Activated CD8-positive, alpha-beta memory T cell treated with anti-CD3 and anti-CD28 coated beads, Interleukin-2, amount 50 U/mL, for 4 hours (primary cell): ENCODE measurements around the gene TNFRSF17.

Experiments used
- DNase-seq: peaks from one replicate; pipeline ENCODE4 v3.0.0-alpha.2; 2020

TNFRSF17 gene

GRCh38 chr16:12009462-12009861 is 44.5 kb downstream of the TNFRSF17 start:
- no peak for DNase-seq

DNA sequence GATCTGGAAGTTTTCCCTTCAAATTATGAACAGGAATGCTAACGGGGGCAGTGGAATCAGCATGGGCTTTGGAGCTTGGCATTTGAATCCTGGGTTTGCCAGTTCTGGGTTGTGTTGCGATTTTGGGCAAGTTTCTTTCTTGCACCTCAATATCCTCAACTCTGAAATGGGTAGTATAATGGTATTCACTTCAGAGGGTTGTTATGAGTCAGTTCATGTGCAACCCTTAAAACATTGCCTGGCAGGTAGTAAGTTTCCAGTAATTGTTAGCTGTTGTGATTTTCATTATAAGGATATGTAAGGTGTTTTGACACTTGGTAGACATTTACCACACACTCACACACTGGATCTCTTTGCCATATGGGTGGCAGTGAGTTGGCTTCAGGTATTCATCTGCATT is 44.9 kb downstream of the TNFRSF17 start:
- DNase-seq: no peak

- no peak for DNase-seq
Measured at GRCh38 chr16:12010388-12011251, 45.6 kb downstream of the TNFRSF17 start.

- no peak for DNase-seq
Measured at GRCh38 chr16:12011565-12011964, 46.6 kb downstream of the TNFRSF17 start.

GRCh38 chr16:12016291-12016947 is 51.4 kb downstream of the TNFRSF17 start:
- no peak for DNase-seq

DNA sequence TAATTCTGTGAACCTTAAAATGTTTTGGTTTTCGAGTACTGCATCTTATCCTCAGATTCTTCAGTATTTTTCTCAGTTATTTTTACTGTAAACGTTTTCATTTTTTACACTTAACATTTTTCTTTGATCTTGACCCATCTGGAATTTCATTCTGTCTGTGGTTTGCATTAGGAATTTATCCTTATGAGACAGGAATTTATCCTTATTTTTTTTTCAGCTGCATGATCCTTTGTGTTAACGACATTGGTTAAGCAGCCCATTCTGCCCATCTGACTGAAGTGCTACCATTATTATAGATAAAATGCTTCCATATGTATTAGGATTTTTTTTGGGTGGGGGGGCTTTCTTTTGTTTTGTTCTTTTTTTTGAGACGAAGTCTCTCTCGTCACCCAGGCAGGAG is 52.5 kb downstream of the TNFRSF17 start:
- DNase-seq: no peak
